HepG2 (cell line): ENCODE data around the gene CNKSR3. TPM values are rescaled to one million over a fixed set of nuclear protein-coding genes. Genes with fewer than 3 reads are reported as not detected.

Experiments
- KMT2B ChIP-seq: IDR thresholded peaks from 2 replicates; pipeline ENCODE4 v1.6.1; 2016; ENCODE audit warnings: missing genetic modification reagents, missing compliant biosample characterization
- PRMT3 ChIP-seq: sonication (generic); formaldehyde crosslinking; IDR thresholded peaks from 2 replicates; pipeline ENCODE4 v1.8.1; 2022; ENCODE audit warnings: low read depth, mild to moderate bottlenecking, moderate library complexity, missing genetic modification reagents, borderline replicate concordance
- YEATS2 ChIP-seq: sonication (generic); formaldehyde crosslinking; IDR thresholded peaks from 2 replicates; pipeline ENCODE4 v1.4.0; 2020; ENCODE audit warnings: missing genetic modification reagents, borderline replicate concordance
- ZBTB49 ChIP-seq: sonication (generic); formaldehyde crosslinking; IDR thresholded peaks from 2 replicates; pipeline ENCODE4 v1.4.0; 2020; ENCODE audit warnings: missing genetic modification reagents, borderline replicate concordance
- ZNF607 ChIP-seq: sonication (generic); formaldehyde crosslinking; IDR thresholded peaks from 2 replicates; pipeline ENCODE4 v1.5.1; 2020; ENCODE audit warnings: missing genetic modification reagents, mild to moderate bottlenecking, borderline replicate concordance
- ZNF670 ChIP-seq: sonication (generic); formaldehyde crosslinking; IDR thresholded peaks from 2 replicates; pipeline ENCODE4 v1.8.0; 2022; ENCODE audit warnings: mild to moderate bottlenecking, missing genetic modification reagents, borderline replicate concordance
- ZNF770 ChIP-seq: sonication (generic); formaldehyde crosslinking; IDR thresholded peaks from 2 replicates; pipeline ENCODE4 v1.5.0; 2020; ENCODE audit warnings: mild to moderate bottlenecking, missing genetic modification reagents
- ZNF83 ChIP-seq: sonication (generic); formaldehyde crosslinking; IDR thresholded peaks from 2 replicates; pipeline ENCODE4 v1.4.0; 2020; ENCODE audit warnings: missing genetic modification reagents, mild to moderate bottlenecking, borderline replicate concordance
- polyA plus RNA-seq, 8 experiments: library from polyadenylated mRNA; depleted of rRNA in 3 of 8; stranded (reverse) in 7 of 8; unstranded in 1 of 8; fragments of >200 nt; fragmentation: Illumina TruSeq in 4 of 8; extraction: Trizol in 4 of 8; gene quantifications; 2 replicates each; pipeline versions ENCODE4 v1.2.1 to v1.2.3, GENCODE V29; 2011 to 2016; ENCODE audit warnings: low read depth in 4 of 8, missing spikeins in 1 of 8, mixed read lengths in 1 of 8; ENCODE audit not compliant: insufficient read depth in 1 of 8
- total RNA-seq, 5 experiments: library from RNA; depleted of rRNA; stranded (reverse); fragments of >200 nt; fragmentation: Illumina TruSeq; extraction: Trizol; gene quantifications; 2 replicates each; pipeline ENCODE4 v1.2.3, GENCODE V29; 2016; ENCODE audit warnings: low read depth in 1 of 5
- TF ChIP-seq, protein P1 (sequence below): sonication (generic); formaldehyde crosslinking; IDR thresholded peaks from 2 replicates; pipeline ENCODE4 v1.8.1; 2022; ENCODE audit warnings: low read depth, mild to moderate bottlenecking, missing genetic modification reagents
- TF ChIP-seq, protein P2 (sequence below): sonication (generic); formaldehyde crosslinking; conservative IDR thresholded peaks from 2 replicates; pipeline ENCODE4 v1.4.0; 2020; ENCODE audit warnings: missing genetic modification reagents

Gene CNKSR3
- total and polyA plus RNA-seq, 2 of the 13 experiments (the other 11 are each of a cell fraction or from before 2014, with no cell fraction given): 9.2 to 38.6 TPM

- TF ChIP-seq KMT2B (CRISPR knock-in tag): peak; percentile 89
- TF ChIP-seq YEATS2 (CRISPR knock-in tag): peak; percentile 46; the same call in 1 of the 2 replicates
- peak; percentile 55; the same call in 1 of the 2 replicates for TF ChIP-seq ZNF607
- TF ChIP-seq, protein P1, sequence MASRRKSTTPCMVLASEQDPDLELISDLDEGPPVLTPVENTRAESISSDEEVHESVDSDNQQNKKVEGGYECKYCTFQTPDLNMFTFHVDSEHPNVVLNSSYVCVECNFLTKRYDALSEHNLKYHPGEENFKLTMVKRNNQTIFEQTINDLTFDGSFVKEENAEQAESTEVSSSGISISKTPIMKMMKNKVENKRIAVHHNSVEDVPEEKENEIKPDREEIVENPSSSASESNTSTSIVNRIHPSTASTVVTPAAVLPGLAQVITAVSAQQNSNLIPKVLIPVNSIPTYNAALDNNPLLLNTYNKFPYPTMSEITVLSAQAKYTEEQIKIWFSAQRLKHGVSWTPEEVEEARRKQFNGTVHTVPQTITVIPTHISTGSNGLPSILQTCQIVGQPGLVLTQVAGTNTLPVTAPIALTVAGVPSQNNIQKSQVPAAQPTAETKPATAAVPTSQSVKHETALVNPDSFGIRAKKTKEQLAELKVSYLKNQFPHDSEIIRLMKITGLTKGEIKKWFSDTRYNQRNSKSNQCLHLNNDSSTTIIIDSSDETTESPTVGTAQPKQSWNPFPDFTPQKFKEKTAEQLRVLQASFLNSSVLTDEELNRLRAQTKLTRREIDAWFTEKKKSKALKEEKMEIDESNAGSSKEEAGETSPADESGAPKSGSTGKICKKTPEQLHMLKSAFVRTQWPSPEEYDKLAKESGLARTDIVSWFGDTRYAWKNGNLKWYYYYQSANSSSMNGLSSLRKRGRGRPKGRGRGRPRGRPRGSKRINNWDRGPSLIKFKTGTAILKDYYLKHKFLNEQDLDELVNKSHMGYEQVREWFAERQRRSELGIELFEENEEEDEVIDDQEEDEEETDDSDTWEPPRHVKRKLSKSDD: no peak
- TF ChIP-seq ZBTB49 (CRISPR knock-in tag): no peak
- TF ChIP-seq, protein P2, sequence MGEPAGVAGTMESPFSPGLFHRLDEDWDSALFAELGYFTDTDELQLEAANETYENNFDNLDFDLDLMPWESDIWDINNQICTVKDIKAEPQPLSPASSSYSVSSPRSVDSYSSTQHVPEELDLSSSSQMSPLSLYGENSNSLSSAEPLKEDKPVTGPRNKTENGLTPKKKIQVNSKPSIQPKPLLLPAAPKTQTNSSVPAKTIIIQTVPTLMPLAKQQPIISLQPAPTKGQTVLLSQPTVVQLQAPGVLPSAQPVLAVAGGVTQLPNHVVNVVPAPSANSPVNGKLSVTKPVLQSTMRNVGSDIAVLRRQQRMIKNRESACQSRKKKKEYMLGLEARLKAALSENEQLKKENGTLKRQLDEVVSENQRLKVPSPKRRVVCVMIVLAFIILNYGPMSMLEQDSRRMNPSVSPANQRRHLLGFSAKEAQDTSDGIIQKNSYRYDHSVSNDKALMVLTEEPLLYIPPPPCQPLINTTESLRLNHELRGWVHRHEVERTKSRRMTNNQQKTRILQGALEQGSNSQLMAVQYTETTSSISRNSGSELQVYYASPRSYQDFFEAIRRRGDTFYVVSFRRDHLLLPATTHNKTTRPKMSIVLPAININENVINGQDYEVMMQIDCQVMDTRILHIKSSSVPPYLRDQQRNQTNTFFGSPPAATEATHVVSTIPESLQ (CRISPR knock-in tag): no peak
- TF ChIP-seq ZNF770 (CRISPR knock-in tag): no peak
- peak; percentile 85; the same call in 1 of the 2 replicates for TF ChIP-seq PRMT3 (CRISPR knock-in tag)
- TF ChIP-seq ZNF83 (CRISPR knock-in tag): peak; percentile 1; the same call in 1 of the 2 replicates
- TF ChIP-seq ZNF670 (CRISPR knock-in tag): peak; percentile 69
Measured at GRCh38 chr6:154510144-154510905, at the start of gene CNKSR3 (continued).
